AG10803 (cell line): ENCODE measurements around the gene ZBTB16.

ENCODE experiments used
- DNase-seq: peaks from one replicate; pipeline ENCODE4 v3.0.0; 2010; ENCODE audit warnings: low read depth
- H3K4me3 ChIP-seq: 2 replicates; pipeline ENCODE4 v1.5.1; 2011; ENCODE audit warnings: mild to moderate bottlenecking, low read length, control low read depth
- CTCF ChIP-seq: conservative IDR thresholded peaks from 2 replicates; pipeline ENCODE4 v1.5.1; 2011; ENCODE audit warnings: mild to moderate bottlenecking, low read length, control low read depth, inconsistent platforms

The ZBTB16 gene

GRCh38 chr11:114169321-114169749 is 109.8 kb downstream of the ZBTB16 start:
- H3K4me3 ChIP-seq = no peak overlapping the region
- DNase-seq = peak; percentile 74
- TF ChIP-seq CTCF = no peak

- DNase-seq = no peak
- no peak overlapping the region for H3K4me3 ChIP-seq
- no peak for TF ChIP-seq CTCF
These were observed 110.3 kb downstream of the ZBTB16 start for GRCh38 chr11:114169821-114170220.

DNA sequence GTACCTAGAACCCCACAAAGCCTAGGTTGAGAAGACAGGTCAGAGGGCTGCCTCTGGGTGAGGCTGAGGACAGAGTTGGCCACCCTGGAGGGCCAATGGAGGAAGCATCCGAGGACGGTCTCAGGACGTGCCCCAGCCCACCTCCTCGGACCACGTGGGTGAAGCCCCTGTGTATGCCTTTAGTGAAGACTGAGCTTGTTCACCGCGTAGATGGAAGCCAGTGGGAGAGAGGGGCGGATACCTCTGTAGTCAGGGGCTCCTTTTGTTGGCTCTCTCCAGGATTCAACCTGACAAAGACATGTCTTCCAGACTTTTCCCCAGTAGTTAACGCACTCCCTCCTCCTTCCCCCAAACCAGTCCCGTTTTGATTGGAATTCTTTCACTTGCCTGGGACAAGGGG is 110.7 kb downstream of the ZBTB16 start:
- H3K4me3 ChIP-seq = no peak overlapping the region
- no peak for DNase-seq
- no peak for TF ChIP-seq CTCF

GRCh38 chr11:114171257-114172054 is 111.9 kb downstream of the ZBTB16 start:
- DNase-seq = no peak
- TF ChIP-seq CTCF = no peak
- no peak overlapping the region for H3K4me3 ChIP-seq

GRCh38 chr11:114172055-114172861 is 112.7 kb downstream of the ZBTB16 start:
- TF ChIP-seq CTCF = no peak
- no peak overlapping the region for H3K4me3 ChIP-seq
- DNase-seq = no peak

GRCh38 chr11:114172871-114173444 is 113.4 kb downstream of the ZBTB16 start:
- TF ChIP-seq CTCF = no peak
- DNase-seq = no peak
- no peak overlapping the region for H3K4me3 ChIP-seq
